ENCODE measurements around the gene RALGDS. TPM values are rescaled to one million over a fixed set of nuclear protein-coding genes. Genes with fewer than 3 reads are reported as not detected.

RALGDS gene
- total RNA-seq, 1 experiment from 2014 or later: 25.8 TPM

GRCh38 chr9:133118179-133118520 is 2.9 kb downstream of the RALGDS start:
- no peak for DNase-seq (ENCODE audit: low read depth, low spot score)
- Histone ChIP-seq H3K4me1 (ENCODE audit: control insufficient read depth, insufficient read depth, low read length) (peaks cover 62% of the 10 kb centered on the region), H3K4me3 (ENCODE audit: low read depth in 2 of 2, low read length in 2 of 2) (no peak overlapping the region), H3K9me3 (ENCODE audit: control insufficient read depth, insufficient read depth, low read depth, low read length) (no peaks in the 10 kb centered on the region), H3K36me3 (ENCODE audit: control insufficient read depth, insufficient read depth, low read length) (no peaks in the 10 kb centered on the region), H3K27ac (ENCODE audit: low read length) (no peak overlapping the region), H3K27me3 (ENCODE audit: control insufficient read depth, insufficient read depth, low read length) (no peaks in the 10 kb centered on the region)
- no TSS peak for BruUV-seq (replicated peaks)
- POLR2A ChIA-PET: no interaction called here
- no peak for ATAC-seq
- CTCF ChIA-PET: no interaction called here
- intact Hi-C loops (cut with micrococcal nuclease; ENCODE audit: unreplicated experiment): no loop called here
- TF ChIP-seq CTCF (IDR thresholded peaks at IDR 0.05): no peak
- no peak for TF ChIP-seq SIN3A (IDR thresholded peaks at IDR 0.05; ENCODE audit: borderline replicate concordance, insufficient read depth, low read depth, low read length)
- no peak for TF ChIP-seq TCF7L2 (IDR thresholded peaks at IDR 0.05; ENCODE audit: low read depth, low read length)
- TF ChIP-seq POLR2AphosphoS5 (IDR thresholded peaks at IDR 0.05; ENCODE audit: low read depth, low read length): no peak
- TF ChIP-seq REST (IDR thresholded peaks at IDR 0.05; ENCODE audit: insufficient read depth in 1 of 2, low read depth in 2 of 2, low read length in 1 of 2): no peak
- in situ Hi-C loops (cut with HindIII; ENCODE audit: low pct_unique_long_range_greater_than_20kb, low sequenced_read_pairs): no loop called here

- DNase-seq (ENCODE audit: low read depth, low spot score): no peak
- ChIA-PET CTCF (no interaction called here), POLR2A (no interaction called here)
- peaks cover 57% of the 10 kb centered on the region for H3K4me1 ChIP-seq (ENCODE audit: control insufficient read depth, insufficient read depth, low read length)
- H3K27ac ChIP-seq (ENCODE audit: low read length): no peak overlapping the region
- no peak overlapping the region for H3K4me3 ChIP-seq (ENCODE audit: low read depth in 2 of 2, low read length in 2 of 2)
- no peak for ATAC-seq
- BruUV-seq (replicated peaks): no TSS peak
- intact Hi-C loops (cut with micrococcal nuclease; ENCODE audit: unreplicated experiment): no loop called here
- no peaks in the 10 kb centered on the region for H3K36me3 ChIP-seq (ENCODE audit: control insufficient read depth, insufficient read depth, low read length)
- H3K27me3 ChIP-seq (ENCODE audit: control insufficient read depth, insufficient read depth, low read length): no peaks in the 10 kb centered on the region
- TF ChIP-seq CTCF (IDR thresholded peaks at IDR 0.05) (no peak), SIN3A (IDR thresholded peaks at IDR 0.05; ENCODE audit: borderline replicate concordance, insufficient read depth, low read depth, low read length) (no peak), POLR2AphosphoS5 (IDR thresholded peaks at IDR 0.05; ENCODE audit: low read depth, low read length) (no peak), TCF7L2 (IDR thresholded peaks at IDR 0.05; ENCODE audit: low read depth, low read length) (no peak), REST (IDR thresholded peaks at IDR 0.05; ENCODE audit: insufficient read depth in 1 of 2, low read depth in 2 of 2, low read length in 1 of 2) (no peak)
- in situ Hi-C loops (cut with HindIII; ENCODE audit: low pct_unique_long_range_greater_than_20kb, low sequenced_read_pairs): no loop called here
- H3K9me3 ChIP-seq (ENCODE audit: control insufficient read depth, insufficient read depth, low read depth, low read length): no peaks in the 10 kb centered on the region
Observed at GRCh38 chr9:133117271-133118178, 3.5 kb downstream of the RALGDS start.
